MCF 10A (cell line): ENCODE measurements around the gene SPX. TPM values are rescaled to one million over a fixed set of nuclear protein-coding genes. Genes with fewer than 3 reads are reported as not detected.

Source experiments
- BruUV-seq: library from RNA; stranded (reverse); fragments of 400-500 nt; replicated peaks from 2 replicates; lab custom pipeline; 2021; lab: Mats Ljungman, UMichigan
- CTCF ChIA-PET: fragments of 300-600 bp; sonication (Branson Sonifier 250); formaldehyde crosslinking; extraction: SDS; loops from one replicate; lab custom pipeline; 2021; ENCODE audit warnings: antibody characterized with exemption, inconsistent platforms; lab: Yijun Ruan, JAX
- POLR2A ChIA-PET: fragments of 300-600, 350-650 bp; sonication (Branson Sonifier 250); formaldehyde crosslinking; extraction: SDS; loops from one replicate; lab custom pipeline; 2020; ENCODE audit warnings: antibody characterized with exemption, inconsistent platforms; lab: Yijun Ruan, JAX
- DNase-seq: peaks from one replicate; pipeline ENCODE4 v3.0.0-alpha.2; 2018; ENCODE audit not compliant: unreplicated experiment
- H3K27ac Mint-ChIP-seq: one replicate; pipeline ENCODE4 v1.8.0; 2022; ENCODE audit warnings: mild to moderate bottlenecking, low read depth, mixed read lengths; ENCODE audit not compliant: unreplicated experiment
- H3K27me3 Mint-ChIP-seq: one replicate; pipeline ENCODE4 v1.8.0; 2022; ENCODE audit warnings: mixed read lengths; ENCODE audit not compliant: insufficient read depth, unreplicated experiment
- H3K36me3 Mint-ChIP-seq: one replicate; pipeline ENCODE4 v1.8.0; 2022; ENCODE audit warnings: mild to moderate bottlenecking, moderate library complexity, mixed read lengths; ENCODE audit not compliant: insufficient read depth, unreplicated experiment
- H3K4me1 Mint-ChIP-seq: one replicate; pipeline ENCODE4 v1.8.0; 2022; ENCODE audit warnings: mixed read lengths; ENCODE audit not compliant: insufficient read depth, unreplicated experiment
- H3K4me3 Mint-ChIP-seq: one replicate; pipeline ENCODE4 v1.8.0; 2022; ENCODE audit warnings: mild to moderate bottlenecking, moderate library complexity, mixed read lengths; ENCODE audit not compliant: unreplicated experiment
- H3K9me3 Mint-ChIP-seq: one replicate; pipeline ENCODE4 v1.8.0; 2022; ENCODE audit warnings: mixed read lengths; ENCODE audit not compliant: unreplicated experiment
- CTCF ChIP-seq: fragments of 200-600 bp; IDR thresholded peaks from one replicate; pipeline ENCODE4 v1.8.0; 2022; ENCODE audit warnings: antibody characterized with exemption, mild to moderate bottlenecking; ENCODE audit not compliant: unreplicated experiment
- intact Hi-C: fragments of 100-400 bp; cut with micrococcal nuclease; formaldehyde crosslinking; loops from 2 replicates; pipeline ENCODE4 v1.14.1; 2022
- total RNA-seq: library from RNA; stranded (reverse); gene quantifications from 2 replicates; pipeline ENCODE4 v1.2.3, GENCODE V29; 2022

Gene SPX
- total RNA-seq, 1 experiment from 2014 or later, result 154 TPM

- Mint-ChIP-seq H3K27ac (peak overlapping the region; percentile 15), H3K27me3 (no peaks in the 10 kb centered on the region), H3K9me3 (no peaks in the 10 kb centered on the region), H3K4me1 (no peaks in the 10 kb centered on the region), H3K4me3 (no peak overlapping the region), H3K36me3 (peaks cover 5% of the 10 kb centered on the region)
- intact Hi-C loops, result no loop called here
- DNase-seq, result no peak
- no peak for TF ChIP-seq CTCF
- CTCF ChIA-PET, result interaction anchor here (0.5 kb wide), 1 partner anchor 160 kb away, joined by 3 read pairs; no protein-coding TSS in a partner anchor
- no TSS peak for BruUV-seq
- POLR2A ChIA-PET, result interaction anchor here (1.1 kb wide), 1 partner anchor 9 kb away, joined by 3 read pairs; no protein-coding TSS in a partner anchor
Measured at GRCh38 chr12:21483531-21483930, 42.6 kb upstream of the SPX start.

GRCh38 chr12:21485998-21486397, 40.1 kb upstream of the SPX start:
- Mint-ChIP-seq H3K27ac (no peak overlapping the region), H3K9me3 (no peaks in the 10 kb centered on the region), H3K36me3 (peaks cover 28% of the 10 kb centered on the region), H3K27me3 (no peaks in the 10 kb centered on the region), H3K4me1 (no peaks in the 10 kb centered on the region), H3K4me3 (no peak overlapping the region)
- BruUV-seq, result no TSS peak
- POLR2A ChIA-PET, result no interaction called here
- TF ChIP-seq CTCF, result no peak
- intact Hi-C loops, result no loop called here
- CTCF ChIA-PET, result interaction anchor here (0.5 kb wide), 1 partner anchor 237 kb away, joined by 3 read pairs; no protein-coding TSS in a partner anchor
- no peak for DNase-seq

GRCh38 chr12:21499765-21500164, 26.3 kb upstream of the SPX start:
- Mint-ChIP-seq H3K27me3 (no peaks in the 10 kb centered on the region), H3K9me3 (no peaks in the 10 kb centered on the region), H3K36me3 (peaks cover 31% of the 10 kb centered on the region), H3K4me1 (peaks cover 13% of the 10 kb centered on the region), H3K27ac (no peak overlapping the region), H3K4me3 (no peak overlapping the region)
- ChIA-PET CTCF (interaction anchor here (0.6 to 1.0 kb wide), 2 partner anchors 45 to 144 kb away, joined by 3 to 4 read pairs; no protein-coding TSS in a partner anchor), POLR2A (interaction anchor here (1.1 to 4.2 kb wide), 3 partner anchors 12 to 157 kb away, joined by 5 to 54 read pairs (median 6); partner anchors contain the start of gene LDHB)
- no peak for DNase-seq
- no peak for TF ChIP-seq CTCF
- no TSS peak for BruUV-seq
- intact Hi-C loops, result loop anchor here (2.0 kb wide), 1 partner anchor 27 kb away; the partner anchor contains the start of gene SPX

GRCh38 chr12:21500786-21501257, 25.3 kb upstream of the SPX start:
- TSS peak; percentile 61 for BruUV-seq
- Mint-ChIP-seq H3K27me3 (no peaks in the 10 kb centered on the region), H3K4me3 (no peak overlapping the region), H3K9me3 (no peaks in the 10 kb centered on the region), H3K27ac (no peak overlapping the region), H3K36me3 (peaks cover 20% of the 10 kb centered on the region), H3K4me1 (peaks cover 13% of the 10 kb centered on the region)
- CTCF ChIA-PET, result interaction anchor here (0.7 kb wide), 1 partner anchor 57 kb away, joined by 3 read pairs; no protein-coding TSS in a partner anchor
- POLR2A ChIA-PET, result interaction anchor here (0.6 to 4.2 kb wide), 28 partner anchors 9 to 1044 kb away, joined by 3 to 54 read pairs (median 5); partner anchors contain the start of genes C2CD5, LDHB, PYROXD1 and SPX
- intact Hi-C loops, result loop anchor here (1.0 to 2.0 kb wide), 2 partner anchors 26 to 156 kb away; partner anchors contain the start of genes LDHB and SPX
- no peak for TF ChIP-seq CTCF
- no peak for DNase-seq
